ENCODE measurements around the gene CCDC200.
"Not testable (repeated sequence)": the region's sequence is repeated elsewhere in the genome, so short reads cannot be mapped to it uniquely, and the experiment has no call there.

The CCDC200 gene

DNA sequence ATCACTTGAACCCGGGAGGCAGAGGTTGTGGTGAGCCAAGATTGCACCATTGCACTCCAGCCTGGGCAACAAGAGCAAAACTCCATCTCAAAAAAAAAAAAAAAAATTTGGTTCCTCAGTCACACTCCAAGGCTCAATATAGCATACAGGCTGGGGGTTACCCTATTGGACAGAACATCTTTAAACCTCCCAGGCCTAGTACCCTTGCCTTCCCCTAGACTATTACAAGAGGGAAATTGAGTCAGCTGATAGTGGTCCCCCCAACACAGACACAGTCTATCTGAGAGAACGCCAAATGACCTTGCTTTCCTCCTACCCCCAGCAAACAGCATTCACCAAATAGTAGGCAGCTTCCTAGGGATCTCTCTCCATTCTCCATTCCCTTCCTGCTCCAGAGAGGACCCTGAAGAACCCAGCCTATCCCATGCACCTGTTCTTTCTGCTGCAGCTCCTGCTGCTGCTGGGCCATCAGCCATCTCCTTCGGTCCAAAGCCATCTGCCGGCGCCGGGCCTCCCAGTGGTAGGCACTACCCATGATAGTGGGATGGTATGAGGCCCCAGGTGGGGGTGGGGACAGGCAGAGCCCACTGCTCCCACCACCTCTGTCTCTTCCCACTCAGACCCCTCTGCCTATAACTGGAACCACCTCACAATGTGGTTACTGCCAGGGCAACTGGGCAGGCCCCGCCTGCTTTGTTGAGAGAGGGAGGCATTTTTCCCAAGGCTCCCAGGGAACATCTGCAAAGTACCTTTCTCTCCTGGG is at the start of gene CCDC200:
Gene CCDC200 (minus strand): TSS at position 604 of the 763 bp plus-strand sequence. CDS start 69 bp downstream, at position 535.
- not testable (repeated sequence) for DNase-seq

DNA sequence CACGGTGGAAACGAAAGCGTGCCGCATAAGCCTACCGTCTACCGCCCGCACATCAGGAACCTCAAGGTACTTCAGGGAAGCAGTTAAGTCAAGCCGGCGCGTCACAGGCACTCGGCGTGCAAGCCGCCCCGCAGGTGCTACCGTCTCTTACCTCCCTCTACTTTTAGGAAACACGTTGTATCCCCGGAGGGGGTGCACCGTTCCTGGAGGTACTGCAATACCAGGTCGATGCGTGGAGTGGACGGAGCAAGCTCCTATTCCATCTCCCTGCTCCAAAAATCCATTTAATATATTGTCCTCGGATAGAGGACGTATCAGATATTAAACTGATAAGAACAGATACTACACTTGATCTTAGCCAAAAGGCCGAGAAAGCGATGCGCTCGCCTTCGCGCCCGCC is 44.5 kb upstream of the CCDC200 start:
- DNase-seq: not testable (repeated sequence)

DNA sequence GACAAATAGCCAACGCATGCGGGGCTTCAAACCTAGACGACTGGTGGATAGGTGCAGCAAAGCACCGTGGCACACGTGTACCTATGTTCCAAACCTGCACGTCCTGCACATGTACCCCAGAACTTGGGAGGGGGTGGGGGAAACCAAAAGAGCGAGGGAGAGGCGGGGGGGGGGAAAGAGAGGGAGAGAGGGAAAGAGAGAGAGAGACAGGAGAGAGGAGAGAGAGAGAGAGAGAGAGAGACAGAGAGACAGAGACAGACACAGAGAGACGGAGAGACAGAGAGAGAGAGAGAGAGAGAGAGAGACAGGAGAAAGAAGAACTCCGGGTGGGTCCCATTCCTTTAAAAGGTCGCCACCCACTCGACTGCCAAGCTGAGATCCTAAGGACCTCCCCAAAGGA is 44.1 kb upstream of the CCDC200 start:
- not testable (repeated sequence) for DNase-seq

DNA sequence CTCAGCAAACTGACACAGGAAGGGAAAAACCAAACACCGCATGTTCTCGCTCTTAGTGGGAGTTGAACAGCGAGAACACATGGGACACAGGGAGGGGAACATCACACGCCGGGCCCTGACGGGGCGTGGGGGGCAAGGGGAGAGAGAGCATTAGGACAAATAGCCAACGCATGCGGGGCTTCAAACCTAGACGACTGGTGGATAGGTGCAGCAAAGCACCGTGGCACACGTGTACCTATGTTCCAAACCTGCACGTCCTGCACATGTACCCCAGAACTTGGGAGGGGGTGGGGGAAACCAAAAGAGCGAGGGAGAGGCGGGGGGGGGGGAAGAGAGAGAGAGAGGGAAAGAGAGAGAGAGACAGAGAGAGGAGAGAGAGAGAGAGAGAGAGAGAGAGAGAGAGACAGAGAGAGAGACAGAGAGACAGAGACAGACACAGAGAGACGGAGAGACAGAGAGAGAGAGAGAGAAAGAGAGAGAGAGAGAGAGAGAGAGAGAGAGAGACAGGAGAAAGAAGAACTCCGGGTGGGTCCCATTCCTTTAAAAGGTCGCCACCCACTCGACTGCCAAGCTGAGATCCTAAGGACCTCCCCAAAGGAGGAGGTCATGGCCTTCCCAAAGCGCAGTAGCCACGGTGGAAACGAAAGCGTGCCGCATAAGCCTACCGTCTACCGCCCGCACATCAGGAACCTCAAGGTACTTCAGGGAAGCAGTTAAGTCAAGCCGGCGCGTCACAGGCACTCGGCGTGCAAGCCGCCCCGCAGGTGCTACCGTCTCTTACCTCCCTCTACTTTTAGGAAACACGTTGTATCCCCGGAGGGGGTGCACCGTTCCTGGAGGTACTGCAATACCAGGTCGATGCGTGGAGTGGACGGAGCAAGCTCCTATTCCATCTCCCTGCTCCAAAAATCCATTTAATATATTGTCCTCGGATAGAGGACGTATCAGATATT is 42.4 kb upstream of the CCDC200 start:
- not testable (repeated sequence) for DNase-seq

DNA sequence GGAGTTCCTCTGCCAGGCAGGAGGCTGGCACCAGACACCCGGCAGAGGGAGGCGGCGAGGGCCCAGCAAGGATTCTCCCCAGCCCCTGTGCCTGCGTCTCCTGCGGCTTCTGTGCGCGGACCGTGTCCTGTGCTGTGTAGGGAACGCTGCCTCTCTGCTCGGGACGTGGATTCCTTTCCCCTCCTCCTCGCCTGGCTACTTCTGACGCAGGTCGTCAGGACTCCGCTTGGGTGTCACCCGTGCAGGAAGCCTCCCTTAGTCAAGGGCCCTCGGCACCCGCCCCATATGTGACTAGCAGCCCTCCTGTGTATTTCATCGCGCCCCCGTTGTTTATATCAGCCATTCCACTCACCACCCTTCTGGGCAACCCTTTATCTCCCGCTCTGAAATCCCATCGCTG is 18.0 kb upstream of the CCDC200 start:
- not testable (repeated sequence) for DNase-seq

DNA sequence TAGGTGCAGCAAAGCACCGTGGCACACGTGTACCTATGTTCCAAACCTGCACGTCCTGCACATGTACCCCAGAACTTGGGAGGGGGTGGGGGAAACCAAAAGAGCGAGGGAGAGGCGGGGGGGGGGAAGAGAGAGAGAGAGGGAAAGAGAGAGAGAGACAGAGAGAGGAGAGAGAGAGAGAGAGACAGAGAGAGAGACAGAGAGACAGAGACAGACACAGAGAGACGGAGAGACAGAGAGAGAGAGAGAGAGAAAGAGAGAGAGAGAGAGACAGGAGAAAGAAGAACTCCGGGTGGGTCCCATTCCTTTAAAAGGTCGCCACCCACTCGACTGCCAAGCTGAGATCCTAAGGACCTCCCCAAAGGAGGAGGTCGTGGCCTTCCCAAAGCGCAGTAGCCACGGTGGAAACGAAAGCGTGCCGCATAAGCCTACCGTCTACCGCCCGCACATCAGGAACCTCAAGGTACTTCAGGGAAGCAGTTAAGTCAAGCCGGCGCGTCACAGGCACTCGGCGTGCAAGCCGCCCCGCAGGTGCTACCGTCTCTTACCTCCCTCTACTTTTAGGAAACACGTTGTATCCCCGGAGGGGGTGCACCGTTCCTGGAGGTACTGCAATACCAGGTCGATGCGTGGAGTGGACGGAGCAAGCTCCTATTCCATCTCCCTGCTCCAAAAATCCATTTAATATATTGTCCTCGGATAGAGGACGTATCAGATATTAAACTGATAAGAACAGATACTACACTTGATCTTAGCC is 12.4 kb upstream of the CCDC200 start:
- not testable (repeated sequence) for DNase-seq

DNA sequence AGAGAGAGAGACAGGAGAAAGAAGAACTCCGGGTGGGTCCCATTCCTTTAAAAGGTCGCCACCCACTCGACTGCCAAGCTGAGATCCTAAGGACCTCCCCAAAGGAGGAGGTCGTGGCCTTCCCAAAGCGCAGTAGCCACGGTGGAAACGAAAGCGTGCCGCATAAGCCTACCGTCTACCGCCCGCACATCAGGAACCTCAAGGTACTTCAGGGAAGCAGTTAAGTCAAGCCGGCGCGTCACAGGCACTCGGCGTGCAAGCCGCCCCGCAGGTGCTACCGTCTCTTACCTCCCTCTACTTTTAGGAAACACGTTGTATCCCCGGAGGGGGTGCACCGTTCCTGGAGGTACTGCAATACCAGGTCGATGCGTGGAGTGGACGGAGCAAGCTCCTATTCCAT is 11.2 kb upstream of the CCDC200 start:
- not testable (repeated sequence) for DNase-seq

DNA sequence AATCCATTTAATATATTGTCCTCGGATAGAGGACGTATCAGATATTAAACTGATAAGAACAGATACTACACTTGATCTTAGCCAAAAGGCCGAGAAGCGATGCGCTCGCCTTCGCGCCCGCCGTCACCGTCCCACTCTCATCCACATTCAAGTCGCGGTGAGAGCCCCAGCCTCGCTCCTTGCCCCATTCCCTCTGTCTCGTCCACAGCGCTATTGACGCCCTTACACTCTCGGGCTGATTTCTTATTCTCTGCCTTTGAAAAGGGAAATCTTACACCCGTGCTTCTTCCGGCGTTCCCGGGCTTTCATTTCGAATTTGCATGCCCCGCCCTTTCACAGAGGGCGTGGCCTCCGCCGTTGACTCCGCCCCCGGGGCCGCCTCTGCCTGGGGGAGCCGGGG is 5.5 kb upstream of the CCDC200 start, which contains the start of gene RNU2-1:
Gene RNU2-1 (minus strand): TSS at position 101 of the 400 bp plus-strand sequence.
- not testable (repeated sequence) for DNase-seq

DNA sequence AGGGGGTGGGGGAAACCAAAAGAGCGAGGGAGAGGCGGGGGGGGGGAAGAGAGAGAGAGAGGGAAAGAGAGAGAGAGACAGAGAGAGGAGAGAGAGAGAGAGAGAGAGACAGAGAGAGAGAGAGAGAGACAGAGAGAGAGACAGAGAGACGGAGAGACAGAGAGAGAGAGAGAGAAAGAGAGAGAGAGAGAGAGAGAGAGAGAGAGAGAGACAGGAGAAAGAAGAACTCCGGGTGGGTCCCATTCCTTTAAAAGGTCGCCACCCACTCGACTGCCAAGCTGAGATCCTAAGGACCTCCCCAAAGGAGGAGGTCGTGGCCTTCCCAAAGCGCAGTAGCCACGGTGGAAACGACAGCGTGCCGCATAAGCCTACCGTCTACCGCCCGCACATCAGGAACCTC is 4.8 kb upstream of the CCDC200 start:
- DNase-seq: not testable (repeated sequence)

DNA sequence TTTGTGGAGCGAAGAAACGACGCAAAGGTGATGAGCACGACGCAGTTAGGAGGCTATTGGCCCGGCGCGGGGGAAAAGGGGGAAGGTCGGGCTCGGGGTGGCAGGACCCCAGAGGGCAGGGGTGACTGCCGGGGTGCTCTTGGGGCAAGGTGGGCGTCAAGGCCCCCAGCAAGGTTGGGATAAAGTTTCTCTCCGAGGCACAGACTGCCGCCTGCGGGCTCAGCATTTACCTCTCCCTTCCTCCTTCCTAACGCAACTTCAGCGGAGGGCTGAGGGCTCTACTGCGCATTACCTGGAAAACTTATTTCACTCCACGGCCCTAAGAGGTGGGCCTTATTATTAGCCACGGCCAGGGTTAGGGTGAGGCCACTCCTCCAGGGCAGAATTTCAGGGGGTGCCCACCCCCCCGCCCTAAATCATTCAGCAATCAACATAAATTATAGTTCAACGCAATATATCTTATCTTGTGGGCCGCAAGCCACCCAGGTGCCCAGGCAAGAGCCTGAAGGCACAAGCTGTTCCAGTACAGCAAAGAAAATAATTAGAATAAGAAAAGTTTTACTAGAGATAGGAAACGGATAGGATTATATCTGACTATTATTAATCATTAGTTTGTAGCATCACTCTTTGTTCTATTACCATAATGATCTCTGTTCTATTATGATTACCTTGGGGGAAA is 3.7 kb upstream of the CCDC200 start:
- not testable (repeated sequence) for DNase-seq

DNA sequence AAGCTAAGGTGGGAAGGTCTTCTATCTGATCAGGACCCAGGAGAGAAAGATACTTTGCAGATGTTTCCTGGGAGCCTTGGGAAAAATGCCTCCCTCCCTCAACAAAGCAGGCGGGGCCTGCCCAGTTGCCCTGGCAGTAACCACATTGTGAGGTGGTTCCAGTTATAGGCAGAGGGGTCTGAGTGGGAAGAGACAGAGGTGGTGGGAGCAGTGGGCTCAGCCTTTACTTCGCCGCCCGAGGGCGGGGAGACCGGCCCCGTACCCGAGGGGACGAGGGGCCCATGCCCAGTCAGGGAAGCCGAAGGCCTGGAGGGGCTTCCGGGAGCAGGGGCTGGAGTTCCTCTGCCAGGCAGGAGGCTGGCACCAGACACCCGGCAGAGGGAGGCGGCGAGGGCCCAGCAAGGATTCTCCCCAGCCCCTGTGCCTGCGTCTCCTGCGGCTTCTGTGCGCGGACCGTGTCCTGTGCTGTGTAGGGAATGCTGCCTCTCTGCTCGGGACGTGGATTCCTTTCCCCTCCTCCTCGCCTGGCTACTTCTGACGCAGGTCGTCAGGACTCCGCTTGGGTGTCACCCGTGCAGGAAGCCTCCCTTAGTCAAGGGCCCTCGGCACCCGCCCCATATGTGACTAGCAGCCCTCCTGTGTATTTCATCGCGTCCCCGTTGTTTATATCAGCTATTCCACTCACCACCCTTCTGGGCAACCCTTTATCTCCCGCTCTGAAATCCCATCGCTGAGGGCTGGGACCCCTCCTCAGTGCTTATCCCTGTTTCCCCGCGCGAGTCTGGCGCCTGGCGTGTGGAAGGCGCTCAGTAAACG is 3.0 kb upstream of the CCDC200 start:
- DNase-seq: not testable (repeated sequence)

DNA sequence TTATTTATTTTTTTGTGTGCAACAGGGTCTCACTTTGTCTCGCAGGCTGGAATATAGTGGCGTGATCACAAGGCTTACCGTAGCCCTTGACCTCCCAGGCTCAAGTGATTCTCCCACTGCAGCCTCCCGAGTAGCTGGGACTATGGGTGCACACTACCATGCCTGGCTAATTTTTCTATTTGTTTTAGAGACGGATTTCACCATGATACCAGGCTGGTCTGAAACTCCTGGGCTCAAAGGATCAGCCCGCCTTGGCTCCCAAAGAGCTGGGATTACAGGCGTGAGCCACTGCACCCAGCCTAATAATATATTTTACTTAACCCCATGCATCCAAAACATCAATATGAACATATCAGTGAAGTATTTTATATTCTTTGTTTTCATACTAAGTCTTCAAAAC is 2.0 kb downstream of the CCDC200 start:
- DNase-seq: no peak

DNA sequence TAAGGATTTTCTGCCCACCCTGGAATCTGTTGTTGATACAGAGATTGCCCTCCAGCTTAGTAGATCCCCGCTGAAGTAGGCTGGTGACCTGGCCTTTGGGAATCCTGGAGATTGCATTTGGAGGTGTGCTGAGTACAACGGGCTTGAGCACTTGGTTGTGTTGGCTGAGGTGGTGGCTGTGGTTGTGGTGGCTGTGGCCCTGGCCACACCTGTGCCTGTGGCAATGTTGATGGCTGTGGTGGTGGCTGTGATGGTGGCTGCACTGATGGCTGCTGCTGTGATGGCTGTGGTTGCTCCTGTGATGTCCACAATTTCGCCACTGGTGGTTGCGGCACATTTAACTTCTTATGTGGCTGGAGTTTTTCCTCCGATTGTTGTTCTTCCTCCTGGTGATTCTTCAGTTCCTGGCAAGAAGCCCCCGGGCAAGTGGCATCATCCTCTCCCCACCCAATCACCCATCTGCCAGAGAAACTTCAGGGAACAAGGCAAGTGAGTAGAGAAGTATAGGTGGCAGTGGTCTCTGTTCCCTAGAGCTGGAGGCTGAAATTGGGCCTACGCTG is 4.2 kb downstream of the CCDC200 start:
- no peak for DNase-seq

DNA sequence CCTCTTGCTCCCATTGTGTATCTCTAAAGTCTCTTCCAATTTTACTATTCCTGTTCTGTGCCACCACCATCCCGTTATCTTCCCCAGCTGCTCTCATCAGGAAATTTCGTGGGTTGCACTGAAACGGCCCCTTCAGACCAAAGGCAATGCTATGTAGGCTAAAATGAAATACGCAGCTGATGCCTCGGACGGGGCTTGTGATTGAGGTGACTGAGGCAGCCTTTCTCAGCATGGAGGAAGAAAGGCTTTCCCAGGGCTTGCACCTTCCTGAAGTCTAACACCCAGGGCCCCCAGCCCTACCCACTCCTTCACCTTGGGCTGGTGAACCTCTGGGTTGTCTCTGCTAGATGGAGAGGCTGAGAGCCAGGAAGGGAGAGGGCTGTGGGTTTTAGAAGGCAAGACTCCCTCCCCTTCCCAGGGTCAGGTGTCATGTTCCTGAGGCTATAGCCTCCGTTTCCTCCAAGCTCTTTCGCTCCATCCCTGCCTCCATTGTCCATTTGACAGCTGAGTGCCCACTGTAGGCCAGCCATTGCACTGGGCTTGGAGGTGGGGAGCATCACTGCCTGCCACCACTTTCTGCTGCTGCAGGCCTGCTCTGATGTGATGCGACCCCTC is 7.8 kb downstream of the CCDC200 start:
- DNase-seq: no peak

DNA sequence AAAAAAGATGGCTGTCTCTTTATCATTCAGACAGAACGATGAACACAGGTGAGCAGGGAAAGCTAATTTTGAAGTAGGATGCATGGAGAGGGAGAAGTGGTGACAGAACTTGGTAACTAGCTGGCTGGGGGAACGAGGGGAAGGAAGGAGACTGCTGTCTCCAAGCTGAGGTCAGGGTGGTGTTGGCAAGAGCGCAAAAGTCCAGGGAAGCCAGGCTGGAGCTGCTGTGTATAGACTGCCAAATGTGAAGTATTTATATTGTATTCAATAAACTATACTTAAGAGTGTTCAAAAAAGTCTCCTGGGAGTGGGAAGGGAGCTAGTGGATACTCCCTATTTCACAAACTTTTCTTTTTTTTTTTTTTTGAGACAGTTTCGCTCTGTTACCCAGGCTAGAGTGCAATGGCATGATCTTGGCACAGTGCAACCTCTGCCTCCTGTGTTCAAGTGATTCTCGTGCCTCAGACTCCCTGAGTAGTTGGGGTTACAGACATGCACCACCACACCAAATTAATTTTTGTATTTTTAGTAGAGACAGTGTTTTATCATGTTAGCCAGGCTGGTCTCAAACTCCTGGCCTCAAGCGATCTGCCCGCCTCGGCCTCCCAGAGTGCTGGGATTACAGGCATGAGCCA is 8.6 kb downstream of the CCDC200 start:
- no peak for DNase-seq

DNA sequence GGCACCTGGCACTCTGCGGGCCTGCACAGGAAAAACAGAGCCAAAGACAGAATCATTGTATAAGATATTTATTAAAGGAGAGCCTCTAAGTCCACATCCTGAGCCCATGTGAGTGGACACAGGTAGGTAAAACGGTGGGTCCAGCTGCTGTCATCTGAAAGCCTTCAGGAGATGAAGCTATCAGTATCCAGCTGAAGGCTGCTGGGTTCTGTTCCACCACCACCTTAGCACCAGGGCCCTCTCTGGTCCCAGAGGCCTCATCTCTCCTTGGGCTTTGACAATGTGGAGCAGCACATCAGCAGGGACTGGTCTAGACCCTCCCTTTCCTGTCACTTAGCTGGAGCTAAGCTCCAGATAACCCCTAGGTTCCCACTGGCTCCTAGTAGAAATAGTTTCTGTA is 9.4 kb downstream of the CCDC200 start:
- DNase-seq: no peak

DNA sequence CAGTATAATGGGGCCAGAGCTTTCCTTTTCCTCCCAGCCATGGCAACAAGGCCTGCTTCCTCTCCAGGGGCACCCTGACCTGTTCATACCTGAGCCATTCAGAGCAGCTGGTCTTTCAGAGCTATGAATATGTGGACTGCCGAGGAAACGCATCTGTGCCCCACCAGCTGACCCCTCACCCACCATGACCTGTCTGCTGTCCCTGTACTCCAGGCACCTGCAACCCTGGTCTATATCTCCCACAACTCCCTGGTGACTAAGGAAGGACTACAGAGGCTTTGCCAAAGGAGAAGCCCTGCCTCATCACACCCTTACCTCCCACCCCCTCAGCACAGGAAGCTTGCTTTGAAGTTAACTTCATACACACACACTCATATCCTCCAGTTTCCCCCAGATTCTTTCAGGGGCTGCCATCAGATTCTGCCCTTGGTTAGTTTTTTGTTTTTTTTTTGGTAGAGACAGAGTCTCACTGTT is 10.8 kb downstream of the CCDC200 start:
- no peak for DNase-seq

DNA sequence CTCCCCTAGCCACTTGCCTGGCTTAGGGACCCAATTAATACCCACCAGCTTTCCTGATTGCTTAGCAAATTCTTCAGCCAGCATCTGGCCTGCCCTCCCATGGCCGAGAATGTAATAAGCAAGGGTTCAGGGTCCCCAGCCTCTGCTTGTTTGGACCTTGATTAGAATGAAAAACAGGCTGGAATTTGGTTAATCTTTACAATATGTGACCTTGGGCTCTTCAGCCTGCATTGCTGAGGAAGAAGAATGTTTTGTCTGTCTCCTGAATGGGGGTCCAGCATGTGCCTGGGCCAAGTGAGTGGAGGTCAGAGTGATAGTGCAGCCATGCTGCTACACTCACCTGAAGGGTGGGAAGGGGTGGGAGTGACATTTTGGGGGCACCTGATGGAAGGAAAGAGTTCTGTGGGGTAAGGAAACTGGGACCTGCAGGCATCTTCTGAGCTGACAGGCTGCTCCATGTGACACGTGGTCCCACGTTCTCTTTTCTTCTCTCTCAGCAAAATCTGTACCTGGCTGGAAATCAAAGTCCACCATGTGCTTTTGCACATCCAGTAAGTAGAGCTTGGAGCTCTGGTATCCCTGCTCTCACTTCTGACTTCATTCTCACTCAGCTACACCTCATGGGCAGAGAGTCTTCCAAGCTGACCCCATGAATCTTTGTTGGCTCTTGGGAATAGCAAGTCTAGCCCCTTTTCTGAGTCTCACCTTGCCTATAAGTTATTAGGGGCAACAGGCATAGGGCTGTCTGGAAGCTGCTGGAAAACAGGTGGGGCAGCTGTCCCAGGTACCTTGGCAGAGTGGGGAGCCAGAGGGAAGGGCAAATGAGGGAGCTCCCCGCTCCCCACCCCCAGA is 11.4 kb downstream of the CCDC200 start:
- DNase-seq: no peak

DNA sequence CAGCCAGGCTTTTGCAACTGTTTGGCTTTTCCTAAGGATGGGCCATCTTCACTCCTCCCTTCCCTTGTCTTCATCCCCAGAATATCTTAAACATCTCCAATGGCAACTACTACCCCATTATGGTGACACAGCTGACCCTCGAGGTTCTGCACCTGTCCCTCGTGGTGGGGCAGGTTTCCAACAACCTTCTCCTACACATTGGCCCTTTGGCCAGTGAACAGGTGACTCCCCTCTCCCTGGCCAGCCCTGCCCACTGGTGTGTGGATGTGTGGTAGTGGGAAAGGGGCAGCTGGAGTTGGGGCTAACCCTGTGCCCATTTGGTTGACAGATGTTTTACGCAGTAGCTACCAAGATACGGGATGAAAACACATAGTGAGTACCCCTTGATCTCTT is 12.1 kb downstream of the CCDC200 start:
- DNase-seq: no peak

Measured in activated gamma-delta T cell treated with Interleukin-2 at 50 U/mL for 16 hours (primary cell).